DND-41 (cell line): ENCODE measurements around the gene ITGA1.
A peak's percentile ranks its signal among the peaks of the same experiment; 100 is the strongest.

Experiments used
- ATAC-seq: fragments of 200-7000 bp; cut with Tn5 transposase; 3 replicates; pipeline ENCODE4 v1.9.1; 2021; ENCODE audit warnings: low read depth; ENCODE audit not compliant: insufficient read depth
- DNase-seq: peaks from one replicate; pipeline ENCODE4 v3.0.0-alpha.2; 2020
- H2AFZ ChIP-seq: 2 replicates; pipeline ENCODE4 v1.6.0; 2012; ENCODE audit warnings: low read depth, low read length
- H3K27ac ChIP-seq: 2 replicates; pipeline ENCODE4 v1.5.1; 2012; ENCODE audit warnings: low read length, inconsistent platforms
- H3K27me3 ChIP-seq: fragments of 200-600 bp; sonication (generic); 2 replicates; pipeline ENCODE4 v1.6.0; 2012; ENCODE audit warnings: low read length, mild to moderate bottlenecking, inconsistent platforms; ENCODE audit not compliant: insufficient read depth, poor library complexity
- H3K36me3 ChIP-seq: 2 replicates; pipeline ENCODE4 v1.5.1; 2012; ENCODE audit warnings: low read length, inconsistent platforms; ENCODE audit not compliant: insufficient read depth
- H3K4me1 ChIP-seq: 2 replicates; pipeline ENCODE4 v1.5.1; 2012; ENCODE audit warnings: mild to moderate bottlenecking, low read length; ENCODE audit not compliant: insufficient read depth
- H3K4me2 ChIP-seq: 2 replicates; pipeline ENCODE4 v1.6.0; 2012; ENCODE audit warnings: mild to moderate bottlenecking, moderate library complexity, low read length, inconsistent platforms; ENCODE audit not compliant: insufficient read depth
- H3K4me3 ChIP-seq, 2 experiments: fragments of 200-600 bp in 1 of 2; shearing (Covaris generic) in 1 of 2; 2 replicates each; pipeline ENCODE4 v1.5.1; 2012 to 2016; ENCODE audit warnings: inconsistent platforms in 2 of 2, low read length in 2 of 2, mild to moderate bottlenecking in 2 of 2, low read depth in 1 of 2, moderate library complexity in 1 of 2
- H3K79me2 ChIP-seq: 2 replicates; pipeline ENCODE4 v1.6.0; 2012; ENCODE audit warnings: low read length, inconsistent platforms; ENCODE audit not compliant: insufficient read depth
- H3K9ac ChIP-seq: 2 replicates; pipeline ENCODE4 v1.6.0; 2012; ENCODE audit warnings: low read depth, mild to moderate bottlenecking, inconsistent platforms, low read length, moderate library complexity
- H3K9me3 ChIP-seq: 2 replicates; pipeline ENCODE4 v1.5.1; 2012; ENCODE audit warnings: low read length, moderate library complexity, mild to moderate bottlenecking, inconsistent platforms; ENCODE audit not compliant: insufficient read depth, severe bottlenecking
- H4K20me1 ChIP-seq: 2 replicates; pipeline ENCODE4 v1.6.0; 2012; ENCODE audit warnings: low read length; ENCODE audit not compliant: insufficient read depth
- EZH2 ChIP-seq: IDR thresholded peaks from 3 replicates; pipeline ENCODE4 v1.6.1; 2012; ENCODE audit warnings: borderline replicate concordance, low read depth, mild to moderate bottlenecking, moderate library complexity, low read length, inconsistent platforms; ENCODE audit not compliant: severe bottlenecking
- TF ChIP-seq, protein P1 (sequence below): IDR thresholded peaks from 2 replicates; pipeline ENCODE4 v1.5.1; 2012; ENCODE audit warnings: borderline replicate concordance, low read length, moderate library complexity, mild to moderate bottlenecking; ENCODE audit not compliant: poor library complexity, severe bottlenecking; ENCODE audit errors: extremely low read depth

The ITGA1 gene

DNA sequence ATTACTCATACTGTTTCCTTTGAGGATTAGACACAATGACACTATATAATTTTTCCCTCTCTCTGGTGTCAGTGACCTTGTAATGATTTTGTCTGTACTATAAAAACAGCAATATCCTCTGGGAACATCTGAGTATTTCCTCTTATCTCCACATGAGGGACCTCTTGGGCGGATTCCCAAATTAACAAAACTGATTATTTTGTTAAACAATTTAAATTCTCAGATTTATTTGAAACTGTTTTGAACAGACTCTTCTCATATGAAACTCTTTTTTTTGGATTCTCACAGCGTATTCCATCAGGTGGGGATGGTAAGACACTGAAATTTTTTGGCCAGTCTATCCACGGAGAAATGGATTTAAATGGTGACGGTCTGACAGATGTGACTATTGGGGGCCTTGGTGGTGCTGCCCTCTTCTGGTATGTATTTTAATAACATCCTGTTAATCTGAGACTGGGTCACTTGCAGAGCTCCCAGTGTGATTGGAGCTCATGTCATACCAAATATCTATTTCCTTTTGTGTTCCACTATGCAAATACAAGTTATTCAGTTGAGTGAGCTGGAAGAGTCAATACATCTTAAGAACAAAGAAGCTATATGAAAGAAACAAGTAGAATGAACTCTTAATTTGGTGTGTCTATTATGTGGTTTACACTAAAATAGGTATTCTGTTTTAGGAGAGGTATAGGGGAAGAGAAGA lies 127.6 kb downstream of the ITGA1 start:
- Histone ChIP-seq H3K27ac (peak overlapping the region; percentile 12; the same call in 1 of the 2 replicates), H4K20me1 (no peaks in the 10 kb centered on the region)

DNA sequence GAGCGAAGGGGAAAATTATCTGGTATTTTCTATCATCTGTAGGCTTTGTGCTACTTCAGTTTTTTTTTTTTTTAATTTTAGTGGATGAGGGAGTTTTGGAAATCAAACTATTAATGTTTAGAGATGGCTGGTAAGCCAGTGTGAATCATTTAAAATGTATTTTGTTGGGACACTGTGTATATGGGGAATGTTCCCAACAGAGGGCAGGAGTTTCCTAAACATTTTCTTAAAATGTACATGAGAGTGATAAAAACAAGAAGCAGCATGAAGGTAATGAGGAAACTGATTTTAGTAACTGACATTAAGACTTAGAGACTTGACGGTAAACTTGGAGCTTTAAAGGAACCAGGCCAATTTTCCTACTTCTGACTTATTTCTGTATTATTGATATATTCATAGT lies 133.2 kb downstream of the ITGA1 start:
- H4K20me1 ChIP-seq = no peaks in the 10 kb centered on the region
- H3K9me3 ChIP-seq = no peaks in the 10 kb centered on the region
- DNase-seq = no peak
- ATAC-seq = no peak
- H3K79me2 ChIP-seq = no peaks in the 10 kb centered on the region
- H3K4me1 ChIP-seq = peaks cover 20% of the 10 kb centered on the region
- H3K27ac ChIP-seq = no peak overlapping the region
- H3K27me3 ChIP-seq = no peaks in the 10 kb centered on the region
- H3K4me3 ChIP-seq = no peak overlapping the region
- no peak overlapping the region for H3K4me2 ChIP-seq
- peaks cover 28% of the 10 kb centered on the region for H3K36me3 ChIP-seq
- TF ChIP-seq, protein P1, sequence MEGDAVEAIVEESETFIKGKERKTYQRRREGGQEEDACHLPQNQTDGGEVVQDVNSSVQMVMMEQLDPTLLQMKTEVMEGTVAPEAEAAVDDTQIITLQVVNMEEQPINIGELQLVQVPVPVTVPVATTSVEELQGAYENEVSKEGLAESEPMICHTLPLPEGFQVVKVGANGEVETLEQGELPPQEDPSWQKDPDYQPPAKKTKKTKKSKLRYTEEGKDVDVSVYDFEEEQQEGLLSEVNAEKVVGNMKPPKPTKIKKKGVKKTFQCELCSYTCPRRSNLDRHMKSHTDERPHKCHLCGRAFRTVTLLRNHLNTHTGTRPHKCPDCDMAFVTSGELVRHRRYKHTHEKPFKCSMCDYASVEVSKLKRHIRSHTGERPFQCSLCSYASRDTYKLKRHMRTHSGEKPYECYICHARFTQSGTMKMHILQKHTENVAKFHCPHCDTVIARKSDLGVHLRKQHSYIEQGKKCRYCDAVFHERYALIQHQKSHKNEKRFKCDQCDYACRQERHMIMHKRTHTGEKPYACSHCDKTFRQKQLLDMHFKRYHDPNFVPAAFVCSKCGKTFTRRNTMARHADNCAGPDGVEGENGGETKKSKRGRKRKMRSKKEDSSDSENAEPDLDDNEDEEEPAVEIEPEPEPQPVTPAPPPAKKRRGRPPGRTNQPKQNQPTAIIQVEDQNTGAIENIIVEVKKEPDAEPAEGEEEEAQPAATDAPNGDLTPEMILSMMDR = no peak
- H2AFZ ChIP-seq = no peak overlapping the region
- H3K9ac ChIP-seq = no peak overlapping the region

More for the DNA sequence above, 127.6 kb downstream of the ITGA1 start:
- H3K36me3 ChIP-seq = peaks cover 17% of the 10 kb centered on the region
- H3K4me1 ChIP-seq = no peaks in the 10 kb centered on the region
- ATAC-seq = peak; percentile 92
- H2AFZ ChIP-seq = no peak overlapping the region
- DNase-seq = peak; percentile 61
- no peak overlapping the region for H3K4me3 ChIP-seq
- H3K4me2 ChIP-seq = no peak overlapping the region
- TF ChIP-seq, protein P1 = peak; percentile 67
- no peak for TF ChIP-seq EZH2
- H3K27me3 ChIP-seq = no peaks in the 10 kb centered on the region
- H3K79me2 ChIP-seq = no peaks in the 10 kb centered on the region
- no peaks in the 10 kb centered on the region for H3K9me3 ChIP-seq
- no peak overlapping the region for H3K9ac ChIP-seq

DNA sequence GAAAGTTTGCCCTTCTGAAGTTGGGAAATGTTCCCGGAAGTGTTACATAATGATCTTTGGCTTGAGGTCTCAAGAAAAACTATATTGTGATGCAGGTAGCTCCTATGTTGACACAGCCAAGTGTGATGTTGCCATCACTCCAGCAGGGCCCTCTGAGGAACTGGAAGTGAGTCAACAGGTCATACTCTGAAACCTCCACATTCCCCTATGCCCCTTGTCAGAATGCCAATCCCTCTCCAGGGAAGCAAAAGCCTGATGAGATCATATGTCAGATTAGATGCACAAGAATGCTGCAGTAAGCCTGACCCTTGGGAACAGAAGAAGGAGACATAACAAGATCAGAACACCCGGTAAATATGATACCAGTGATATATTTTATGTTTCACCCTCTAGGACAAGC lies 134.7 kb downstream of the ITGA1 start:
- Histone ChIP-seq H3K9me3 (no peaks in the 10 kb centered on the region), H4K20me1 (no peaks in the 10 kb centered on the region), H3K4me1 (peaks cover 20% of the 10 kb centered on the region), H3K4me2 (no peak overlapping the region), H3K4me3 (no peak overlapping the region), H2AFZ (no peak overlapping the region), H3K36me3 (peaks cover 27% of the 10 kb centered on the region), H3K27ac (no peak overlapping the region), H3K27me3 (no peaks in the 10 kb centered on the region), H3K9ac (no peak overlapping the region), H3K79me2 (no peaks in the 10 kb centered on the region)
- ATAC-seq = no peak
- no peak for TF ChIP-seq EZH2
- TF ChIP-seq, protein P1 = no peak
- DNase-seq = no peak
